GM15510 (cell line): ENCODE data around the gene RPA3.

ENCODE experiments used
- POLR2A ChIP-seq: IDR thresholded peaks from 3 replicates; pipeline ENCODE4 v1.6.1; 2011; ENCODE audit warnings: borderline replicate concordance; ENCODE audit not compliant: insufficient read length; ENCODE audit errors: extremely low read depth

Gene RPA3

GRCh38 chr7:7652798-7653540, 65.4 kb downstream of the RPA3 start:
- TF ChIP-seq POLR2A: no peak

GRCh38 chr7:7651479-7651878, 66.9 kb downstream of the RPA3 start:
- no peak for TF ChIP-seq POLR2A

- TF ChIP-seq POLR2A: no peak
Measured at GRCh38 chr7:7650682-7651206, 67.7 kb downstream of the RPA3 start.

GRCh38 chr7:7647495-7648036, 70.8 kb downstream of the RPA3 start:
- TF ChIP-seq POLR2A: no peak

GRCh38 chr7:7642081-7642480, 76.3 kb downstream of the RPA3 start:
- TF ChIP-seq POLR2A: no peak

GRCh38 chr7:7641129-7641663, 77.2 kb downstream of the RPA3 start:
- TF ChIP-seq POLR2A: no peak

- TF ChIP-seq POLR2A: peak; percentile 74
Measured at GRCh38 chr7:7640221-7641128, 77.9 kb downstream of the RPA3 start, which contains the start of gene UMAD1. Gene UMAD1 (plus strand): TSS chr7:7640752. CDS start chr7:7673372, 32,620 bp downstream.

- no peak for TF ChIP-seq POLR2A
Measured at GRCh38 chr7:7639847-7640220, 78.6 kb downstream of the RPA3 start.

- no peak for TF ChIP-seq POLR2A
Measured at GRCh38 chr7:7639421-7639820, 79.0 kb downstream of the RPA3 start.

- no peak for TF ChIP-seq POLR2A
Measured at GRCh38 chr7:7630626-7631329, 87.6 kb downstream of the RPA3 start.

- TF ChIP-seq POLR2A: no peak
Measured at GRCh38 chr7:7628476-7628875, 89.9 kb downstream of the RPA3 start.

GRCh38 chr7:7620644-7621210, 97.7 kb downstream of the RPA3 start:
- TF ChIP-seq POLR2A: no peak

GRCh38 chr7:7620236-7620635, 98.2 kb downstream of the RPA3 start:
- no peak for TF ChIP-seq POLR2A

- TF ChIP-seq POLR2A: no peak
Measured at GRCh38 chr7:7618410-7618809, 100.0 kb downstream of the RPA3 start.

GRCh38 chr7:7617550-7617949, 100.9 kb downstream of the RPA3 start:
- no peak for TF ChIP-seq POLR2A
